Esophagus squamous epithelium (tissue), 4 donors: Measurements from ENCODE around the gene PRAMEF7.
"Not testable (repeated sequence)": the region's sequence is repeated elsewhere in the genome, so short reads cannot be mapped to it uniquely, and the experiment has no call there.

Source experiments
- CTCF ChIP-seq, 6 experiments: fragments of 450-650 bp in 4 of 6; fragments of 200-600 bp in 2 of 6; sonication (generic) in 2 of 6; IDR thresholded peaks; one replicate each; pipeline ENCODE4 v1.5.1; 2016 to 2019; ENCODE audit warnings: antibody characterized with exemption in 6 of 6, mild to moderate bottlenecking in 4 of 6, moderate library complexity in 4 of 6
- POLR2A ChIP-seq, 4 donors: fragments of 450-650 bp; IDR thresholded peaks; one replicate each; pipeline ENCODE4 v1.6.1; 2017; ENCODE audit warnings: antibody characterized with exemption in 4 of 4, mild to moderate bottlenecking in 4 of 4, moderate library complexity in 3 of 4

DNA sequence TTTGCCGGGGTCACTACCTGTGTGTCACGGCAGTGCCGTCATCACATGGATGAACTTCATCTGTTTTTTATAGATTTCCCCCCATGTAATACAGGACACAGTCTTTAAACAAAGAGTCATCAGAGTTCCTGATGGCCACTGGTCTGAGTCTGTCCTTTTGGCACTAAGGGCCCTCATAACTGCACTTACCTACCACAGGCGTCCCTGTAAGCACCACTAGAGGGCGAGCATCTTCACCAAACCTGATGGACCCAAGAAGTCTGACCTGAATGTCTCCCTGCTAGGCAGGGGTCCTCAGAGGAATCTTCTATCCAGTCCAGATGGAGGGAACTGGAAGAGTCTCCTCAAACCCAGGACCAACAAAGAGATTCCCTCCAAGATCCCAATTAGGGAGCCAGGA, 8.0 kb downstream of the PRAMEF7 start:
- not testable (repeated sequence) for TF ChIP-seq CTCF, POLR2A (IDR thresholded peaks at IDR 0.05)
